ENCODE results near the gene SYNGR3.
"Not testable (repeated sequence)": the region's sequence is repeated elsewhere in the genome, so short reads cannot be mapped to it uniquely, and the experiment has no call there.

SYNGR3 gene

GRCh38 chr16:2030036-2030435 lies 40.3 kb downstream of the SYNGR3 start:
- H3K27ac ChIP-seq (ENCODE audit: low read length) = no peak overlapping the region
- peak overlapping the region in 1 of 2 donors; percentile 32 for H3K4me3 ChIP-seq (ENCODE audit: low read depth in 1 of 2, low read length in 2 of 2)
- no peaks in the 10 kb centered on the region for H3K36me3 ChIP-seq (ENCODE audit: control insufficient read depth in 1 of 2, insufficient read depth in 2 of 2, low read length in 2 of 2)
- H3K27me3 ChIP-seq (ENCODE audit: low read depth, low read length) = no peaks in the 10 kb centered on the region
- peaks cover 6 to 56% of the 10 kb centered on the region in 2 donors for H3K4me1 ChIP-seq (ENCODE audit: control insufficient read depth in 1 of 2, insufficient read depth in 2 of 2, low read length in 2 of 2)
- no peaks in the 10 kb centered on the region for H3K9me3 ChIP-seq (ENCODE audit: control insufficient read depth in 1 of 2, low read length in 2 of 2)

GRCh38 chr16:2031081-2031577 lies 41.4 kb downstream of the SYNGR3 start:
- peaks cover 9 to 58% of the 10 kb centered on the region in 2 donors for H3K4me1 ChIP-seq (ENCODE audit: control insufficient read depth in 1 of 2, insufficient read depth in 2 of 2, low read length in 2 of 2)
- H3K27me3 ChIP-seq (ENCODE audit: low read depth, low read length) = no peaks in the 10 kb centered on the region
- no peak overlapping the region for H3K4me3 ChIP-seq (ENCODE audit: low read depth in 1 of 2, low read length in 2 of 2)
- no peaks in the 10 kb centered on the region for H3K36me3 ChIP-seq (ENCODE audit: control insufficient read depth in 1 of 2, insufficient read depth in 2 of 2, low read length in 2 of 2)
- no peak overlapping the region for H3K27ac ChIP-seq (ENCODE audit: low read length)
- H3K9me3 ChIP-seq (ENCODE audit: control insufficient read depth in 1 of 2, low read length in 2 of 2) = no peaks in the 10 kb centered on the region

- Histone ChIP-seq H3K36me3 (ENCODE audit: control insufficient read depth in 1 of 2, insufficient read depth in 2 of 2, low read length in 2 of 2) (peaks cover 0 to 5% of the 10 kb centered on the region in 2 donors), H3K4me1 (ENCODE audit: control insufficient read depth in 1 of 2, insufficient read depth in 2 of 2, low read length in 2 of 2) (peaks cover 8 to 63% of the 10 kb centered on the region in 2 donors)
Measured at GRCh38 chr16:2032285-2033056, 42.7 kb downstream of the SYNGR3 start.

GRCh38 chr16:2033057-2033908 lies 43.5 kb downstream of the SYNGR3 start:
- Histone ChIP-seq H3K27ac (ENCODE audit: low read length) (peak overlapping the region; percentile 75), H3K4me3 (ENCODE audit: low read depth in 1 of 2, low read length in 2 of 2) (peak overlapping the region; percentile 44 to 50), H3K27me3 (ENCODE audit: low read depth, low read length) (no peaks in the 10 kb centered on the region), H3K36me3 (ENCODE audit: control insufficient read depth in 1 of 2, insufficient read depth in 2 of 2, low read length in 2 of 2) (peaks cover 0 to 8% of the 10 kb centered on the region in 2 donors), H3K9me3 (ENCODE audit: control insufficient read depth in 1 of 2, low read length in 2 of 2) (no peaks in the 10 kb centered on the region), H3K4me1 (ENCODE audit: control insufficient read depth in 1 of 2, insufficient read depth in 2 of 2, low read length in 2 of 2) (peaks cover 3 to 62% of the 10 kb centered on the region in 2 donors)

More at GRCh38 chr16:2032285-2033056, 42.7 kb downstream of the SYNGR3 start:
- H3K27ac ChIP-seq (ENCODE audit: low read length) = peak overlapping the region; percentile 45
- peak overlapping the region in 1 of 2 donors; percentile 44 for H3K4me3 ChIP-seq (ENCODE audit: low read depth in 1 of 2, low read length in 2 of 2)
- H3K9me3 ChIP-seq (ENCODE audit: control insufficient read depth in 1 of 2, low read length in 2 of 2) = no peaks in the 10 kb centered on the region
- H3K27me3 ChIP-seq (ENCODE audit: low read depth, low read length) = no peaks in the 10 kb centered on the region

- not testable (repeated sequence) for H3K27me3 ChIP-seq (ENCODE audit: low read depth, low read length)
Measured at GRCh38 chr16:2033909-2034695, 44.3 kb downstream of the SYNGR3 start.

GRCh38 chr16:2034696-2035430 lies 45.1 kb downstream of the SYNGR3 start:
- H3K9me3 ChIP-seq (ENCODE audit: control insufficient read depth in 1 of 2, low read length in 2 of 2) = no peaks in the 10 kb centered on the region
- H3K27ac ChIP-seq (ENCODE audit: low read length) = peak overlapping the region; percentile 43
- H3K4me3 ChIP-seq (ENCODE audit: low read depth in 1 of 2, low read length in 2 of 2) = peak overlapping the region in 1 of 2 donors; percentile 48
- H3K4me1 ChIP-seq (ENCODE audit: control insufficient read depth in 1 of 2, insufficient read depth in 2 of 2, low read length in 2 of 2) = peaks cover 3 to 72% of the 10 kb centered on the region in 2 donors
- peaks cover 0 to 8% of the 10 kb centered on the region in 2 donors for H3K36me3 ChIP-seq (ENCODE audit: control insufficient read depth in 1 of 2, insufficient read depth in 2 of 2, low read length in 2 of 2)
- H3K27me3 ChIP-seq (ENCODE audit: low read depth, low read length) = no peaks in the 10 kb centered on the region

More at GRCh38 chr16:2033909-2034695, 44.3 kb downstream of the SYNGR3 start:
- H3K36me3 ChIP-seq (ENCODE audit: control insufficient read depth in 1 of 2, insufficient read depth in 2 of 2, low read length in 2 of 2); H3K9me3 ChIP-seq (ENCODE audit: control insufficient read depth in 1 of 2, low read length in 2 of 2): not testable (repeated sequence)
- peaks cover 3 to 65% of the 10 kb centered on the region in 2 donors for H3K4me1 ChIP-seq (ENCODE audit: control insufficient read depth in 1 of 2, insufficient read depth in 2 of 2, low read length in 2 of 2)
- peak overlapping the region; percentile 75 for H3K27ac ChIP-seq (ENCODE audit: low read length)
- H3K4me3 ChIP-seq (ENCODE audit: low read depth in 1 of 2, low read length in 2 of 2) = peak overlapping the region; percentile 48 to 50

GRCh38 chr16:2035431-2036199 lies 45.8 kb downstream of the SYNGR3 start:
- peaks cover 0 to 8% of the 10 kb centered on the region in 2 donors for H3K36me3 ChIP-seq (ENCODE audit: control insufficient read depth in 1 of 2, insufficient read depth in 2 of 2, low read length in 2 of 2)
- no peaks in the 10 kb centered on the region for H3K9me3 ChIP-seq (ENCODE audit: control insufficient read depth in 1 of 2, low read length in 2 of 2)
- H3K27ac ChIP-seq (ENCODE audit: low read length) = peak overlapping the region; percentile 45
- peak overlapping the region in 1 of 2 donors; percentile 48 for H3K4me3 ChIP-seq (ENCODE audit: low read depth in 1 of 2, low read length in 2 of 2)
- peaks cover 3 to 75% of the 10 kb centered on the region in 2 donors for H3K4me1 ChIP-seq (ENCODE audit: control insufficient read depth in 1 of 2, insufficient read depth in 2 of 2, low read length in 2 of 2)
- no peaks in the 10 kb centered on the region for H3K27me3 ChIP-seq (ENCODE audit: low read depth, low read length)

- H3K27ac ChIP-seq (ENCODE audit: low read length) = peak overlapping the region; percentile 45
- H3K27me3 ChIP-seq (ENCODE audit: low read depth, low read length) = no peaks in the 10 kb centered on the region
- H3K36me3 ChIP-seq (ENCODE audit: control insufficient read depth in 1 of 2, insufficient read depth in 2 of 2, low read length in 2 of 2) = peaks cover 0 to 8% of the 10 kb centered on the region in 2 donors
- H3K9me3 ChIP-seq (ENCODE audit: control insufficient read depth in 1 of 2, low read length in 2 of 2) = no peaks in the 10 kb centered on the region
- H3K4me1 ChIP-seq (ENCODE audit: control insufficient read depth in 1 of 2, insufficient read depth in 2 of 2, low read length in 2 of 2) = peaks cover 3 to 81% of the 10 kb centered on the region in 2 donors
- peak overlapping the region in 1 of 2 donors; percentile 48 for H3K4me3 ChIP-seq (ENCODE audit: low read depth in 1 of 2, low read length in 2 of 2)
Measured at GRCh38 chr16:2036200-2036966, 46.6 kb downstream of the SYNGR3 start.

- no peak overlapping the region for H3K27ac ChIP-seq (ENCODE audit: low read length)
- H3K4me3 ChIP-seq (ENCODE audit: low read depth in 1 of 2, low read length in 2 of 2) = no peak overlapping the region
- H3K27me3 ChIP-seq (ENCODE audit: low read depth, low read length) = no peaks in the 10 kb centered on the region
- H3K9me3 ChIP-seq (ENCODE audit: control insufficient read depth in 1 of 2, low read length in 2 of 2) = no peaks in the 10 kb centered on the region
- H3K4me1 ChIP-seq (ENCODE audit: control insufficient read depth in 1 of 2, insufficient read depth in 2 of 2, low read length in 2 of 2) = peaks cover 3 to 83% of the 10 kb centered on the region in 2 donors
- peaks cover 0 to 8% of the 10 kb centered on the region in 2 donors for H3K36me3 ChIP-seq (ENCODE audit: control insufficient read depth in 1 of 2, insufficient read depth in 2 of 2, low read length in 2 of 2)
Measured at GRCh38 chr16:2037115-2037514, 47.3 kb downstream of the SYNGR3 start.
